Germinal center (tissue), 1 donor: ENCODE data around the gene GAPVD1.
"Not testable (repeated sequence)": the region's sequence is repeated elsewhere in the genome, so short reads cannot be mapped to it uniquely, and the experiment has no call there.

Experiments used
- DNase-seq: peaks from one replicate; pipeline ENCODE4 v3.0.0; 2012; ENCODE audit warnings: mixed read lengths, low spot score

GAPVD1 gene

DNA sequence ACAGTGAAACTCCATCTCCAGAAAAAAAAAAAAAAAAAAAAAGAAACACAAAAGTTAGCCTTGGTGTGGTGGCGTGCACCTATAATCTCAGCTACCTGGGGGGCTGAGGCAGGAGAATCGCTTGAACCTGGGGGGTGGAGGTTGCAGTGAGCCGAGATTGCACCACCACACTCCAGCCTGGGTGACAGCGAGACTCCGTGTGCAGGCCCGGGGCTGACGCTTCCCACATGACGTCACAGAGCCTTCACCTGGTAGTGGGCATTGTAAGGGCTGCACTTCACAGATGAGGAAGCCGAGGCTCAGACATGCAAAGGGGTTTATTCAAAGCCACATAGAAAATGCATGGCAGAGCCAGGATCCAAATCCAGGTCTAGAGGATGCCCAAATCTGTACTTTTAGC is 114.2 kb downstream of the GAPVD1 start:
- no peak for DNase-seq

DNA sequence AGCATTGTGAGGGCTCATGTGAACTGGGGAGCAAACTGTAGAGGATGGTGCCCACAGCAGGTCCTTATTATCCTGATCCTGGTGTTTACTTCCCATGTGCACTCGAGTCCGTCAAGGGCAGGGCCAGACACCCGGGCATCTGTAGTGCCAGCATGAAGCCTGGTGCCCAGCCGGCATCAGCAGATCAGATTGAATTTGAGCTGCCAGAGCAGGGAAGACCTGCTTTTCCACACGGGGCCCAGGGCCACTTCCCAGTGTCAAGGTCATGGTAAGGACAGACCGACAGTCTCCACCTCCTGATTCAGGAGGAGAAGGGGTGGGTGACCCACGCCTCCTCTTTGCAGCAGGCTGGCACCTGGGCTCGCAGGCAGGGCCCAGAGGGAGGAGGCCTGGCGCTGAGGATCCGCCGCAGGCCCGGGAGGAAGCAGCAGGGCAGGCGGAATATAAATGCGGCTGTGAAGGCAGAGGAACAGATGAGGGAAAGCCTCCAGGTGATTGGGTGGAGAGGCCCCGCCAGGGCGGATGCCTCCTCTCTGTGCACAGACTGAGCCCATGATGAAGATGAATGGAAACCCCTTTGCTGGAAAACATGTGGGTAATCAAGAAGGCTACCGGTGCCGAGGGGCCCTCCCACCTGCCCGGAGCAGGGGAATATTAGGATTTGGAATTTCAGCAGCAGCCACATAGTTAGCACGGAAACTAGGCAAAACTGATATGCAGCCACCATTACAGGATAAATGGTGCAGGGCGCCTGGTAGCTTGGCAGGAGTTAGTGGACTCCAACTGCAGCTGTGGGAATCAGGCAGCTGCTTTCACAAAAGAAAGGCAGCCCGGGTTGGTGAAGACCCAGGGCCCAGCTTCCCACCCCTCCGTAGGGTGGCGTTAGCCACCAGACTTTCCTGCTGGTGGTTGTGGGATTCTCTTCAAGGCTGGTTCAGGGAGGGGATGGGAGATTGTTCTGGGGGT is 114.9 kb downstream of the GAPVD1 start:
- DNase-seq, result no peak

DNA sequence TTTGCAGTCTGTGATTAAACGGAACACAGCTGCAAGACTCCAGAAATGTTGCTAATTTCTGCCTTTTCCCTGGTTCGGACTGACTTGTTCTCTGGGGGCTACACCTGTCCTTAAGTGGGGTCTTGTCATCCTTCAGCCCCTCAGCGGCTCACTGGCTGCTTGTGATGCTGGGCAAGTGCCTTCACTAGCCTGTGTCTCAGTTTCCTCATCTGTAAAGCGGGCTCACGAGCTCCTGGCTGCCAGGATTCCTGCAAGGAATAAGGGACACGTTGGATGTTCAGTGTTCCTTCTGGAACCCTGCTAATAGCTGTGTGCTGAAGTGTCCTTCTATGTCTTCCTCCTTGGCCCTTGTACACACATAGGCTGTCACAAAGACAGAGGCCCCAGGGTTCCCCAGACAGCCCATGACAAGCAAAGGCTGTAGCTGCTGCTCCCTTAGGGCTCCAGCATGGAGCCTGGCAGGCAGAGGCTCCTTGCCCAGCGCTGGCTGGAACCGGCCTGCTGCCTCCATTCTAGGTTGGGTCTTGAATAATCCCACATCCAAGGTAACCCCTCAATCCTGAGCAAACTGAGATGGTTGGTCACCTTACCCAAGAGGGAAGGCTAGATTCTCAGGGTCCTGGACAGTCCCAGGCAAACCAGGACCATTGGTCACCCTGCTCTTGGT is 116.1 kb downstream of the GAPVD1 start:
- no peak for DNase-seq

DNA sequence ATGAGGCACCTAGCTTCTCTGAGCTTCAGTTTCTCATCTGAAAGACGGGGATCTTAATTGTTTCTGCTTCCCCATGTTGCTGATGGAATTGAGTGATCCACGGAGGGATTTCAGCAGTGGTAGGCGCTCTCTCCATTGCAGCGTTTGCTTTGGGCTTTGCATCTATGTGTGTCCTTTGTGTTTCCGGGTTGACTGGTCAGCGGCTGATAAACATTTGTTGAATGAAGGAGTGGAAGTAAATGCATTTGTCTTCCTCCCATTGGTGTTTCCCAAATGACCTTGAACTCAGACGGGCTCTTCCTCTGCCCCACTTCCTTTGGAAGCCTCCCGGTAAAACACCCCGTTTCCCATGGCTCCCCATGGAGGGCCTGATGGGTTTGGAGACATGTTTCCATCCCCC is 117.2 kb downstream of the GAPVD1 start:
- DNase-seq, result no peak

DNA sequence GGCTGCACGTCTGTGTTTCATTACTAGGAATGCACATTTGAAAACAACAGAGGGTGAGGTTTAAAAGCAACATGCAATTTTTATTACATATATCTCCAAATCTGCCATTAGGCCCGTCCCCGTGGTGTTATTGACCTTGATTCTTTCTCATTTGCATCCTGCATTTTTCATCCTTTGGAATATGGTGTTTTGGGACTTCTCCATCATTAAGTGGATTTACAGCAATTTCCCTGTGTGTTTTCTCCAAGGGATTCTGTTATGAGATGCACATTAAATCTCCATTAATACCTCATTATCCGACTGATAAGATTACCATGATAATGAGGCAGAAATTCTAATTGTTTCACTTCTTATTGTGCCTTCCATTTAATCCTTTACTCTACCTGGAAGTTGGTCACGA is 117.6 kb downstream of the GAPVD1 start:
- no peak for DNase-seq

DNA sequence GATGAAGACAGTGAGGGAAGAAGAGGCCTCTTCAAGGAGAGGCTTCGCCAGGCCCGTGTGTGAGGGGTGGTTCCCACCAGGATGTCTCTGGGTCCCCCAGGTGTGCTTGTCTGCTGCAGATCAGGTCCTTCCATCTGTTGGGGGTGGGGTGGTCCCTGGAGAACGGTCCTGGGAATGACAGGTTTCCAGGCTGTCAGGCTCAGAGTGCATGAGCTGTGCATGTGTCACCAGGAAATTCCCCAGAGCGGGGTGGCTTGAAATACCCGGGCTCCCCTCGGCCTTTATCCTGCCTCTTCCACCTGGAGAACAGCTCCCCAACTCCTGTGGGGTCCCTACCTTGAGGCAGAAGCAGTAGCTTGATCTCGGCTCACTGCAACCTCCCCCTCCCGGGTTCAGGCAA is 118.8 kb downstream of the GAPVD1 start:
- DNase-seq, result no peak

DNA sequence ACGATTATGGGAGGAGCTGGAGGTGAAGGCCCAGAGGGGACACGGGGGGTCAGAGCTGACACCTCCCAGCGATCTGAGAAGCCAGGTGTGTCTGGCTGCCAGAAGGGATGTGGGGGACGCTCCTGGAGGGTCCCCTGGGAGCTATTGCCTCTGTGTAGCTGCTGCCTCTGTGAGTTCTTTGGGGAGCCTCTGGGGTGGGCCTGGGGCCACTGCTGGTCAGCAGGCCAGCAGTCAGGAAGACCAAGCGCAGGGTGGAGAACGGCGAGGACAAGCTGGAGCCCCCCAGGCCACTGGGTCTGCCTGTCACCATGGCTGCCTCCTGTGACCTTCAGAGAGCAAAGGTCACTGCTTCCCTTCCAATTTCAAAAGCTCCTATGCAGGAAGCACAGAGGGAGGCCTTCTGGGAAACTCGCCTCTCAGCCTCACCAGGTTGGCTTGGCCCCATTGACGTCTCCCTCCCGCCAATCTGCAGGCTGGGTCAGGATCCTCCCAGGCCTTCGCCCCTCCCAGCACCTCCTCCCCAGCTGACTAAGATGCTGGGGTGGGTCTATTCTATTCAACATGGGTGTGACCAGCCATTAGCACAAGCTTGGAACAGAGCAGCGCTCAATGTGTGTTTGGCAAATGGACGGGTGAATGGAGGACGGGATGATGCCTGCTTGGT is 126.4 kb downstream of the GAPVD1 start:
- DNase-seq, result no peak

DNA sequence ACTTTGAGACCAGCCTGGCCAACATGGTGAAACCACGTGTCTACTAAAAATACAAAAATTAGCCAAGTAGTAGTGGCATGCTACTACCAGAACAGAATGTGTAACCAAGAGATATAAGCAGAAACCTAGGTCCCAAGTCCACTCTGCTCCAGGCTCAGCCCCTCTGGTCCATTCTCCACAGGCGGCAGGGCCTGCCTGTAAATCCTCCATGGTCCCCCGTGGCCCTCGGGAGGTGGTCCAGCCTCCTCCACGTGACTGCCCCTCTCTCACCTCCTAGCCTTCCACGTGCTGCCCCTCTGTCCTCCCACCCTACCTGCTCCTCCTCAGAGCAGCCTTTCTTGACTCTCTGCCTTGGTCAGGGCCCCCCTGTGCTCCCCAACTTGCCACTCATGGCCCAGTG is 127.4 kb downstream of the GAPVD1 start:
- no peak for DNase-seq

DNA sequence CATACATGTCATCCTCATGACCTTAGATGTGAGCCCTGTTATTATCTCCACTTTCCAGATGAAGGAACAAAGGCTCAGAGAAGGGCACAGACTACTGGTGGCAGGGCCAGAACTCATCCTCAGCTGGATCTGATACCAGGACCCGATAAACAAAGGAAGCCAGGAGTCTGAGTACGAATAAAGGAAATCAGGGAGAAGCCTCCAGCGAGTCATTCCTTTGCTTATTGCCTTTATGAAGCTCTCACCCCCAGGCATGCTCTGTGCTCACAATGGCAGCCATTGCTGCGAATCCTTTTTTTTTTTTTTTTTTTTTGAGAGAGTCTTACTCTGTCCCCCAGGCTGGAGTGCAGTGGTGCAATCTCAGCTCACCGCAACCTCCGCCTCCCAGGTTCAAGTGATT is 130.1 kb downstream of the GAPVD1 start:
- no peak for DNase-seq

DNA sequence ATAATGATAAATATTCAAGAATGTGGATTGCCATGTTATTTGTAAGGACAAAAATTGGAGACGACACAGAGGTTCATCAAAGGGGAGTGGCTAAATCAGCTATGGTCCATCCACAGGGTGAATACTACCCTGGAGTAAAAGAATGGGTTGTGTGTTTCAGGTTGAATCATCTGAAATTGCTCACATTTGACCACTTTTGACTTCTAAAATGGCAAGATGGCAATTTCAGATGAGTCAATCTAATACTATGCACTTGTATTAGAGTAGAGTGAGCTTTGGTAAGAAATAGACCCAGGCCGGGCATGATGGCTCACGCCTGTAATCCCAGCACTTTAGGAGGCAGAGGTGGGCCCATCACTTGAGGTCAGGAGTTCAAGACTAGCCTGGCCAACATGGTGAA is 131.8 kb downstream of the GAPVD1 start:
- no peak for DNase-seq

DNA sequence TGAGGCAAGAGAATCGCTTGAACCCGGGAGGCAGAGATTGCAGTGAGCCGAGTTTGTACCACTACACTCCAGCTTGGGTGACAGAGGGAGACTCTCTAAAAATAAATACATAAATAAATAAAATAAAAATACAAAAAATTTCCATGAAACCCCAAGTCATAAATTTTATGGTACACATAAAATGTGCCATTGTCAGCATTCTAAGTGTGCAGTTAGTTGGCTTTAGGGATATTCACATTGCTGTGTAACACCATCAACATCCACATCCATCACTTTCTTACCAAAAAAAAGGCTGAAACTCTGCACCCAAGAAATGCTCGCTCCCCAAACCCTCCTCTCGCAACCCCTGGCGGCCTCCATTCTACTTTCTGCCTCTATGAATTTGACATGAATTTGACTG is 135.2 kb downstream of the GAPVD1 start:
- no peak for DNase-seq

DNA sequence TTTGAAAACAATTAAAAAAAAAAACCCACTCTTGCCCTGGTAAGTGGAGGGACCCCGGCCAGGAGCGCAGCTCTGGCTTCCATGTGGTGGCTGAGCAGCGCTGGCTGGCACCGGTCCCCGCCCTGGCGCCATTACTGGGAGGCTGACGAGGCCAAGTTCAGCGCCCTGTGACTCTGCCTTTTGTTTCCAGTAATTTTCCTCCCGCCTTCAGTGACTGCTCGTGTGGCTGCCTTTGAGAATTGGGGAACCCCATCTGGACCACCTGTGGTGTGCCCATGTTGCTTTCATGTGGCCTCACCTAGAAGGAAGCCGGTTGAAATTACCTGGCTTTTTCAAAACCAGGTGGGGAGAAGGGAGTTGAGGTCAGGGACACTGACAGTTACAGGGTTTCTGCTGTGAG is 136.1 kb downstream of the GAPVD1 start:
- DNase-seq, result no peak

DNA sequence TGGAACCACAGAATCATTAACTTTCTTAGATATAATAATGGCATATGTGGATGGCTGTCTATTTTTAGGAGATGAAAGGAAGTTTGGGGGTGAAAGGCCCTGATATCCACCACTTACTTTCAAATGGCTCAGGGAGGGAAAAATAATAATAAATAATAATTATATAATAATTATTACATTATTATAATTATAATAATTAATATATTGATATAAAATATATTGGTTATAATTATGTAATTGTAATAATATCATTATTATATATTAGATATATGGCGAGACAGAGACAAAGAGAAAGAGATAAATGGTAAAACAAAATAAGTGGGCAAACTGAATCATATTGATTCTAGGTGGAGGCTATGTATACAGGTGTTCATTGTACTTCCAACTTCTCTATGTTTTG is 136.6 kb downstream of the GAPVD1 start:
- DNase-seq, result no peak

DNA sequence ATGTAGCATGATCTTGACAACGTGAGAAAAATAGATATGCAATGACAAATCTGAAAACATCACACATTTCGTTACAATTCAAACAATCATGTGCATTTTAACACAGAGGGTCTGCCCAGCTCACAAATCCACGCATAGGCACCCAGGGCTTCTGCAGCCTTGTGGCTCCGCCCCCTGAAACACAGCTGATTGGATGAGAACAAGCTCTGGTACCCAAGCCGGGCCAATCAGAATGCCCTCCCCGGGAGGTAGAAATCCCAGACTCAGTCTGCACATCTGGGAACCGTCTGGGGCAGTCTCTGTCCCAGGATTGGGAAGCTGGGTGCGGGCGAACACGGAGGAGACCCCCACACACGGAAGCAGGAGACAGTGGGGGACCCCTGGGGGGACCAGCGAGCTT is 137.5 kb downstream of the GAPVD1 start:
- DNase-seq, result no peak

DNA sequence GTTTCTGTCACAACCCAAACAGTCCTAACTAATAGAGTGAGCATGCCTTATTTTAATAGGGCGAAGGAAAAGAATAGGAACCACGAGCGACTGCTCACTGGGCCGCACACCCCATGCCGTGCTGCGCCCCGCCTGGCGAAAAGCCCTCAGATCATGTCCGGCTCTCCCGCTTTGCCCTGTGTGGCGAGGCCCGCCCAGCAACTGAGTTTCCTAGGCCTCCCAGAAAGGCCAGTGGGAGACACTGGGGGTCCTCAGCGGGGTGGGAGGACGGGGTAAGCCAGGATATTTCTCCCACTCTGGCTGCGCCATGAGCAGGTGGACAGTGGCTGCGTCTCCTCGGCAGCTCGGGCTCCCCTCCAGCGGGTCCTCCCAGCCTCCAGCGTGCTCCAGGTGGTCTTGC is 138.0 kb downstream of the GAPVD1 start:
- no peak for DNase-seq

DNA sequence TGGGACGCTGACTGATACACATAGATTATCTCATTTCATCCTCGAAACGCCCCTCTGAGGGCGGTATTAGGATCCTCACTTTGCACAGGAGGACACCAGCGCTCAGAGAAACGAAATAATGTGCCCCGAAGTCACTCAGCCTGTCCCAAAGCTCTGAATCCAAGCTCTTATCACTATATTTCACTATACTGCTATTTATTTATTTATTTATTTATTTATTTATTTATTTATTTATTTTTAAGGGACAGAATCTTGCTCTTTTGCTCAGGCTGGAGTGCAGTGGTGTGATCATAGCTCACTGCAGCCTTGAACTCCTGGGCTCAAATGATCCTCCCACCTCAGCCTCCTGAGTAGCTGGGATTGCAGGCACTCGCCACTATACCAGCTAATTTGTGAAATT is 138.6 kb downstream of the GAPVD1 start:
- not testable (repeated sequence) for DNase-seq

DNA sequence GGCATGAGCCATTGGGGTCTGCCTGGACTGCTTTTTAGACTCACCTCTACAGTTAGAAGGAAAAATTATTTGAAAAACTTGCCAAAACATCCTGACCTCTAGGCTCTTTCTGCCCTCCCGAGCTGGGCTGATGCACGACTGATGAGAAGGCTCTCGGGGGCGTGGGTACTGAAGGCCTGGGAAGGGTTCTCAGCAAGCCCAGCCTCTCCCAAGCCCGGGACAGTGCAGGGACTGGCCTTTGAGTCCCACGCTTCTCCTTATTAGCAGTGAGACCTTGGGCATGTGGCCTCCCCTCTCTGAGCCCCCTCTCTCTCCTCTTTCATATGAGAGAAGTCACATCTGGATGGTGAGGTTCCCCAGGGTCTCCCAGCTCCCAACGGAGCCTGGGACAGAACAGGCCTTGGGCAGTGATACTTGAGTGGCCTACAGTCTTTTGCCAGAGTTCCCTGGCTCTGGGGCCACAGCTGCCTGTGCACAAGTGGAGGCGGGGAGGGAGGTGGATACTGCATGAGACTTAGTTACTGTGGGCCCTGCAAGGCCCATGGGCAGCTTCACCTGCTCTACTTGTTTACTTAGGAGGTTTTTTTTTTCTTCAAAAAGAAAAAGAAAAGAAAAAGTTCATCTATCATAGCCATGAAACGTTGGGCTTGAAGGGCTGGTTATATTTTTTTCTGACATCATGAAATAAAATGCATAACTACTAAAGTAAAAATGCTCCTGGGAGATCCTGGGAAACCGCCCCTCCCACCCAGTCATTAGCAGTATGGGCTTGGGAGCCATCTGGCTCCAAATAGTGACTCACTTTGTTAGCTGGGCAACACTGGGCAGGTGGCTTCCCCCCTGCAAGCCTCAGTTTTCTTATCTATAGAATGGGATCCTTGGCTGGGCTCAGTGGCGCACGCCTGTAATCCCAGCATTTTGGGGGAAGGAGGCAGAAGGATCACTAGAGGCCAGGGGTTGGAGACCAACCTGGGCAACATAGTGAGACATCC is 139.4 kb downstream of the GAPVD1 start:
- no peak for DNase-seq

DNA sequence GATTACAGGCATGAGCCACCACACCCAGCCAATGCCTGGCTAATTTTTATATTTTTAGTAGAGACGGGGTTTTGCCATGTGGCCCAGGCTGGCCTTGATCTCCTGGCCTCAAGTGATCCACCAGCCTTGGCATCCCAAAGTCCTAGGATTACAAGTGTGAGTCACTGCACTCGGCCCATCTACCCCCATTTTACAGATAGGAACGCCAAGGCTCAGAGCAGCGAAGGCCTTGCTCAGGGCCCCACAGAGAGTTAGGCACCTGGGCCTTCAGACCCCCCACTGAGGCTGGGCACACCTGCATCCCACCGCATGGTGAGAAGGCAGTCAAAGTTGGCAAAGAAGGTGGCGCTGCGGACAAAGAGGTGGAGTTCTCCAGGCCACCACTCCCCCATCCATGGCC is 143.1 kb downstream of the GAPVD1 start:
- DNase-seq, result no peak

DNA sequence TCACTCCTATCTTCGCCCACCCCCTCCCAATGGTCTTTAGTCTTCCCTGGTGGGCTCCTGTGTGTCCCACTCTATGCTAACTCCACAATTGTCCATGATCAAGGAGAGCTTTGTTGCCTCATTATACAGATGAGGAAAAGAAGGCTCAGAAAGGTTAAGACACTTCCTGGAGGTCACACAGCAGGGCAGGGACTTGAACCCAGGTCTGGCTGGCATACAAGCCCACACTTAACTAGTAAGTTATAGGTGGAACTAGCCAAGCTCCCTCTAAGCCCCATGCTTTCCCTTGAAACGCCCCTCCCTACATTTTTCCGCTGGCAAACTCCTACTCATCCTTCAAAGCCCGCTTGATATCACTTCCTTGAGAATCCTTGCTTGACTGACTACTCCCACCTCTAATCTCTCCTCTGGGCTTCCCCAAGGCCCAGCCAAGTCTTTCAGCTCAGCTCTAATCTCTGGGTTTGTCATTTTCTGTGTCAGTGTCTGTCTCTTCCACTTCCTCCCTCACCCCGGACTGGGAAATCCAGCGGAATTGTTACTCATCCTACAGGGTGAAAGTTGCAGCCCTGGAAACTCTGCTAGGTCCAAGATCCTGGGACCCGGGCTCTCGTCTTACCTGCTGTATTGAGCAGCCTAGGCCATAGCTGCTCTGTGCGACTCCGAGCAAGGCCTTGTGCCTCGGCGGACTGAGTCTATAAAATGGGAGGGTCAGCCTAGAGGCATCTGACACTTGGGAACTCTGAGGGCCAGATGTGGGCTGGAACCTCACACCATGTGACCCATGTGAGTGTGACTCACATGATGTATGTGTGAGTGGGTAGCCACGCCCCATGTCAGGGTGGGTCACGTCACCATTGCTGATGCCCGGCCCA is 144.5 kb downstream of the GAPVD1 start:
- DNase-seq, result no peak

DNA sequence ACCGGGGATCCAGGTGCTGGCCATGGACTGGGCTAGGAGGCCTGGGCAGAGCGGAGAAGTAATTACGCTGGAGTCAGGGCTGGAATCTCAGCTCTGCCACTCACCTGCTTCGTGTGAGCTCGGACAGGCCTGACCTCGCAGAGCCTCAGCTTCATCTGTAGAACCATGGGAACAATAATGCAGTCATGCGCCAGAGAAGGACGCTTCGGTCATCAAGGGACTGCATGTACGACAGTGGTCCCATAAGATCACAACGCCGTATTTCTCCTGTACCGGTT is 145.1 kb downstream of the GAPVD1 start:
- DNase-seq, result no peak

DNA sequence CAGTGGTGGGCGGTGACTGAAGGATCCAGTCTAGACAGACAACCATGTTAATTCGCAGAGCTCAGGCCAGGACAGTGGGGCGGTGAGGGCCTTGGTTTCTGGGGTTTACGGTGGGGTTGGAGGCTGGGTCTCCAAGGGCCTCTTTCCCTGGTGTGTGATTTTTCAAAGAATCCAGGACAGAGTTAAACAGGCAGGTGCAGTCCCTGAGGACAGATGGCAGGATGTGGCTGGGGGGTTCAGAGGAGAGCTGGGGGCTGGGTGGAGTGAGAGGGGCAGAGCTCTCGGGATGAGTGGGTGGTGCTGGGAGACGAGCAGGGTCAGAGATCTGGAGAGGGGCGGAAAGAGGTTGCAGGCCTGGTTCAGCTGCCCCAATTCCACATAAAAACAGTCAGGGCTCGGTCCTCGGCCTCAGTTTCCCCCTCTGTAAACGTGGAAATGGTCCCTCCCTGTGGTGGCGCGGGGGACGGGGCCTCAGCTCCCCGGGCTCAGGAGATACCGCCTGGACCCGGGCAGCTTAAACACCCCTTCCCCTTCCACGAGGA is 145.9 kb downstream of the GAPVD1 start:
- DNase-seq, result no peak
